Skeletal muscle cell (primary cell): ENCODE data around the gene PARK7.
"Not testable (repeated sequence)": the region's sequence is repeated elsewhere in the genome, so short reads cannot be mapped to it uniquely, and the experiment has no call there.

Source experiments
- DNase-seq: peaks from one replicate; pipeline ENCODE4 v3.0.0-alpha.2; 2010; ENCODE audit warnings: low read depth
- H3K4me3 ChIP-seq: 2 replicates; pipeline ENCODE4 v1.5.1; 2011; ENCODE audit warnings: low read depth, mild to moderate bottlenecking, control low read depth, low read length, moderate library complexity

PARK7 gene

GRCh38 chr1:7961216-7962013 lies at the start of gene PARK7:
Gene PARK7, plus strand, starts transcription at chr1:7961711. Its CDS starts 1,075 bp downstream, at chr1:7962786.
- DNase-seq = peak; percentile 98
- H3K4me3 ChIP-seq = peak within 1 kb of the TSS; percentile 85

- no peak overlapping the region for H3K4me3 ChIP-seq
- DNase-seq = no peak
Measured at GRCh38 chr1:7912145-7912544, 49.4 kb upstream of the PARK7 start.

- no peak overlapping the region for H3K4me3 ChIP-seq
- no peak for DNase-seq
Measured at GRCh38 chr1:7912743-7913557, 48.6 kb upstream of the PARK7 start.

GRCh38 chr1:7915826-7916500 lies 45.5 kb upstream of the PARK7 start:
- DNase-seq = no peak
- H3K4me3 ChIP-seq = no peak overlapping the region

- no peak for DNase-seq
- H3K4me3 ChIP-seq = no peak overlapping the region
Measured at GRCh38 chr1:7916501-7916830, 45.0 kb upstream of the PARK7 start.

GRCh38 chr1:7917971-7918370 lies 43.5 kb upstream of the PARK7 start:
- not testable (repeated sequence) for H3K4me3 ChIP-seq, DNase-seq

- no peak for DNase-seq
- H3K4me3 ChIP-seq = no peak overlapping the region
Measured at GRCh38 chr1:7919880-7920279, 41.6 kb upstream of the PARK7 start.

GRCh38 chr1:7921796-7922195 lies 39.7 kb upstream of the PARK7 start:
- H3K4me3 ChIP-seq = no peak overlapping the region
- DNase-seq = no peak

- H3K4me3 ChIP-seq = no peak overlapping the region
- DNase-seq = no peak
Measured at GRCh38 chr1:7922301-7922700, 39.2 kb upstream of the PARK7 start.

- not testable (repeated sequence) for H3K4me3 ChIP-seq, DNase-seq
Measured at GRCh38 chr1:7927061-7927460, 34.5 kb upstream of the PARK7 start.

GRCh38 chr1:7928247-7928646 lies 33.3 kb upstream of the PARK7 start:
- DNase-seq = no peak
- H3K4me3 ChIP-seq = no peak overlapping the region

- no peak overlapping the region for H3K4me3 ChIP-seq
- DNase-seq = no peak
Measured at GRCh38 chr1:7929637-7930036, 31.9 kb upstream of the PARK7 start.

- DNase-seq = no peak
- H3K4me3 ChIP-seq = no peak overlapping the region
Measured at GRCh38 chr1:7930645-7931445, 30.7 kb upstream of the PARK7 start.

GRCh38 chr1:7931446-7931812 lies 30.1 kb upstream of the PARK7 start:
- no peak overlapping the region for H3K4me3 ChIP-seq
- no peak for DNase-seq

- no peak for DNase-seq
- no peak overlapping the region for H3K4me3 ChIP-seq
Measured at GRCh38 chr1:7932524-7933138, 28.9 kb upstream of the PARK7 start.

- no peak overlapping the region for H3K4me3 ChIP-seq
- DNase-seq = no peak
Measured at GRCh38 chr1:7938070-7938469, 23.4 kb upstream of the PARK7 start.

GRCh38 chr1:7940034-7940433 lies 21.5 kb upstream of the PARK7 start:
- no peak overlapping the region for H3K4me3 ChIP-seq

GRCh38 chr1:7940745-7941436 lies 20.6 kb upstream of the PARK7 start, which contains the start of gene TNFRSF9:
Gene TNFRSF9, minus strand, starts transcription at chr1:7940839. Its CDS starts 845 bp downstream, at chr1:7939994.
- no peak within 1 kb of the TSS for H3K4me3 ChIP-seq
- DNase-seq = no peak

More at GRCh38 chr1:7940034-7940433, 21.5 kb upstream of the PARK7 start:
- DNase-seq = no peak

- no peak overlapping the region for H3K4me3 ChIP-seq
- no peak for DNase-seq
Measured at GRCh38 chr1:7941437-7941793, 20.1 kb upstream of the PARK7 start.
